K562 (cell line): Measurements from ENCODE around the gene RSF1. TPM values are rescaled to one million over a fixed set of nuclear protein-coding genes. Genes with fewer than 3 reads are reported as not detected.

Experiments
- AFF1 ChIP-seq, 2 experiments: fragments of 450-650 bp; IDR thresholded peaks; 2 replicates each; pipeline ENCODE4 v1.6.1; 2018; ENCODE audit warnings: mild to moderate bottlenecking in 2 of 2, low read depth in 1 of 2; ENCODE audit not compliant: partially characterized antibody in 2 of 2
- ETV1 ChIP-seq: fragments of 450-650 bp; conservative IDR thresholded peaks from 2 replicates; pipeline ENCODE4 v1.6.1; 2016; ENCODE audit warnings: missing genetic modification characterization, control low read depth, low read depth, missing compliant biosample characterization
- ETV5 ChIP-seq: sonication (generic); formaldehyde crosslinking; IDR thresholded peaks from 2 replicates; pipeline ENCODE4 v1.4.0; 2020; ENCODE audit warnings: low read depth, mild to moderate bottlenecking, missing genetic modification reagents
- FOXK2 ChIP-seq, 2 experiments: fragments of 450-650 bp; IDR thresholded peaks in 1 of 2; conservative IDR thresholded peaks in 1 of 2; 2 replicates each; pipeline ENCODE4 v1.6.1; 2016; ENCODE audit warnings: low read depth in 2 of 2, mild to moderate bottlenecking in 1 of 2
- HCFC1 ChIP-seq: IDR thresholded peaks from 2 replicates; pipeline ENCODE4 v1.6.1; 2012; ENCODE audit warnings: low read depth, low read length, improper control_type of control experiment
- MIER1 ChIP-seq: fragments of 450-650 bp; IDR thresholded peaks from 2 replicates; pipeline ENCODE4 v1.6.1; 2016; ENCODE audit warnings: antibody characterized with exemption, mild to moderate bottlenecking, low read depth
- MLLT1 ChIP-seq, 2 experiments: fragments of 450-650 bp; IDR thresholded peaks; 2 replicates each; pipeline ENCODE4 v1.6.1; 2016
- PRDM10 ChIP-seq: fragments of 450-650 bp; IDR thresholded peaks from 2 replicates; pipeline ENCODE4 v1.6.1; 2018; ENCODE audit not compliant: partially characterized antibody
- SIX5 ChIP-seq, 2 experiments: IDR thresholded peaks; 2 replicates each; pipeline ENCODE4 v1.6.1; 2011; ENCODE audit warnings: low read length in 2 of 2, borderline replicate concordance in 1 of 2, low read depth in 1 of 2, mild to moderate bottlenecking in 1 of 2, moderate library complexity in 1 of 2; ENCODE audit not compliant: insufficient read depth in 1 of 2
- SRF ChIP-seq, 2 experiments: fragments of 250-450, 450-650 bp in 1 of 2; sonication (Bioruptor Pico) in 1 of 2; sonication (generic) in 1 of 2; formaldehyde crosslinking; IDR thresholded peaks; 2 replicates each; pipeline versions ENCODE4 v1.5.0 to v1.5.1; 2020 to 2022; ENCODE audit warnings: mild to moderate bottlenecking in 1 of 2, missing genetic modification reagents in 1 of 2
- ZNF57 ChIP-seq: fragments of 450-650 bp; formaldehyde crosslinking; IDR thresholded peaks from 2 replicates; pipeline ENCODE4 v1.4.0; 2020; ENCODE audit warnings: mild to moderate bottlenecking, moderate library complexity
- polyA plus RNA-seq, 8 experiments: library from polyadenylated mRNA; depleted of rRNA in 4 of 8; stranded (reverse) in 5 of 8; unstranded in 3 of 8; fragments of >200 nt; fragmentation: Nextera tagmentation in 2 of 8; fragmentation: Illumina TruSeq in 1 of 8; extraction: Ambion mirVana in 2 of 8; extraction: Trizol in 1 of 8; gene quantifications; 2 replicates each; pipeline versions ENCODE4 v1.2.1 to v1.2.3, GENCODE V29; 2011 to 2014; ENCODE audit warnings: inconsistent platforms in 1 of 8, missing spikeins in 1 of 8
- total RNA-seq, 7 experiments: library from RNA; depleted of rRNA in 6 of 7; stranded (reverse); fragments of >200 nt in 6 of 7; fragmentation: Illumina TruSeq in 2 of 7; extraction: Trizol in 2 of 7; gene quantifications; 2 replicates each; pipeline versions ENCODE4 v1.2.1 to v1.2.3, GENCODE V29; 2011 to 2021; ENCODE audit warnings: low replicate concordance in 1 of 7
- TF ChIP-seq, protein P1 (sequence below): fragments of 450-650 bp; IDR thresholded peaks from 2 replicates; pipeline ENCODE4 v1.6.1; 2016; ENCODE audit warnings: antibody characterized with exemption

The RSF1 gene
- total and polyA plus RNA-seq, 9 of the 15 experiments (the other 6 are each of a cell fraction or from before 2014, with no cell fraction given), result 9.7 to 63.6 (median 42.8) TPM

DNA sequence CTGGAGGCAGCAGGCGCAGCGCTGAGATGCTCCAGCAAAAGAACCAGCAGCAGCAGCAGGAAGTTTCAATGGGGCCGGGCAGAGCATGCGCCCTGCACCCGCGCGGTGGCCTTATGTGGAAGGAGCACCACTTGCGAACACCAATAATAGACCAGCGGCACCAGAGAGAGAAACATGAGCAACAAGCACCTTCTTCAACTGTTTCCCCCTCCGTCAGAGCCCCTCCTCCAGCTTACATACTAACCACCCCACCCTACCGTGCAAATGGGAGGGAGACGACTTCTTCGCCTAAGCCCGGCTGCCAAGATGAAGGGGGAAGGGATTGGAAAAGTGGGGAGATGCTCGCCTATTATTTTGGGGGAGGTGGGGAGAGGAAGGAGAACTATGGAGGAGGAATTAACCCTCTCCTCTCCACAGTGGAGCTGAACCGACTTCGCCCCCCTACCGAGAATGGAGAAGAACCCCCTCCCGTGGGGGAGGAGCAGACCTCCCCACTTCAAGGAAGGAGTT, 1.1 kb downstream of the RSF1 start (continued):
- 0 out of 2 replicates have a peak, but pooled peaks have one; percentile 34 for TF ChIP-seq MIER1
- 0 out of 4 replicates have a peak, but pooled peaks of 1 of the 2 experiments have one; percentile 34 for TF ChIP-seq MLLT1 (IDR thresholded peaks at IDR 0.05)
- TF ChIP-seq PRDM10, result no peak
- 0 out of 2 replicates have a peak, but pooled peaks have one; percentile 13 for TF ChIP-seq HCFC1
- peak in 1 of 2 experiments; percentile 60 for TF ChIP-seq AFF1 (IDR thresholded peaks at IDR 0.05; ENCODE audit: low read depth in 1 of 2, partially characterized antibody in 2 of 2)
- peak; percentile 14; the same call in 1 of the 2 replicates for TF ChIP-seq ETV1 (tag)
- TF ChIP-seq SIX5 (IDR thresholded peaks at IDR 0.05; ENCODE audit: borderline replicate concordance in 1 of 2, insufficient read depth in 1 of 2, low read depth in 1 of 2, low read length in 2 of 2), result no peak
- peak in 1 of 2 experiments; percentile 64; a peak in 1 of 4 replicates for TF ChIP-seq SRF (CRISPR knock-in tag; IDR thresholded peaks at IDR 0.05)
- TF ChIP-seq, protein P1, sequence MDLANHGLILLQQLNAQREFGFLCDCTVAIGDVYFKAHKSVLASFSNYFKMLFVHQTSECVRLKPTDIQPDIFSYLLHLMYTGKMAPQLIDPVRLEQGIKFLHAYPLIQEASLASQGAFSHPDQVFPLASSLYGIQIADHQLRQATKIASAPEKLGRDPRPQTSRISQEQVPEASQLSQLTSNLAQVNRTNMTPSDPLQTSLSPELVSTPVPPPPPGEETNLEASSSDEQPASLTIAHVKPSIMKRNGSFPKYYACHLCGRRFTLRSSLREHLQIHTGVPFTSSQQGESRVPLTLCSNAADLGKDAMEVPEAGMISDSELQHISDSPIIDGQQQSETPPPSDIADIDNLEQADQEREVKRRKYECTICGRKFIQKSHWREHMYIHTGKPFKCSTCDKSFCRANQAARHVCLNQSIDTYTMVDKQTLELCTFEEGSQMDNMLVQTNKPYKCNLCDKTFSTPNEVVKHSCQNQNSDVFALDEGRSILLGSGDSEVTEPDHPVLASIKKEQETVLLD, result 0 out of 2 replicates have a peak, but pooled peaks have one; percentile 38
- TF ChIP-seq ETV5, result peak; percentile 34; the same call in 1 of the 2 replicates
- TF ChIP-seq ZNF57 (CRISPR knock-in tag), result no peak
- TF ChIP-seq FOXK2 (conservative IDR thresholded peaks at IDR 0.05 in 1 of 2, IDR thresholded peaks at IDR 0.05 in 1 of 2; ENCODE audit: low read depth in 2 of 2), result peak; percentile 67 to 73; a peak in 3 of 4 replicates
